ENCODE measurements around the gene EFNA5. TPM values are rescaled to one million over a fixed set of nuclear protein-coding genes. Genes with fewer than 3 reads are reported as not detected.
A peak's percentile ranks its signal among the peaks of the same experiment; 100 is the strongest.

The EFNA5 gene
- total RNA-seq, 1 donor from 2014 or later = 12.6 TPM

GRCh38 chr5:107396351-107396690 is 274.4 kb downstream of the EFNA5 start:
- no peak for DNase-seq (ENCODE audit: low read depth)
- no peak overlapping the region for H3K4me3 ChIP-seq (ENCODE audit: low read depth, low read length)
- H3K27me3 ChIP-seq (ENCODE audit: control insufficient read depth, insufficient read depth, low read length) = no peaks in the 10 kb centered on the region
- H3K36me3 ChIP-seq (ENCODE audit: control insufficient read depth, insufficient read depth, low read length) = no peaks in the 10 kb centered on the region
- TF ChIP-seq, protein P1, sequence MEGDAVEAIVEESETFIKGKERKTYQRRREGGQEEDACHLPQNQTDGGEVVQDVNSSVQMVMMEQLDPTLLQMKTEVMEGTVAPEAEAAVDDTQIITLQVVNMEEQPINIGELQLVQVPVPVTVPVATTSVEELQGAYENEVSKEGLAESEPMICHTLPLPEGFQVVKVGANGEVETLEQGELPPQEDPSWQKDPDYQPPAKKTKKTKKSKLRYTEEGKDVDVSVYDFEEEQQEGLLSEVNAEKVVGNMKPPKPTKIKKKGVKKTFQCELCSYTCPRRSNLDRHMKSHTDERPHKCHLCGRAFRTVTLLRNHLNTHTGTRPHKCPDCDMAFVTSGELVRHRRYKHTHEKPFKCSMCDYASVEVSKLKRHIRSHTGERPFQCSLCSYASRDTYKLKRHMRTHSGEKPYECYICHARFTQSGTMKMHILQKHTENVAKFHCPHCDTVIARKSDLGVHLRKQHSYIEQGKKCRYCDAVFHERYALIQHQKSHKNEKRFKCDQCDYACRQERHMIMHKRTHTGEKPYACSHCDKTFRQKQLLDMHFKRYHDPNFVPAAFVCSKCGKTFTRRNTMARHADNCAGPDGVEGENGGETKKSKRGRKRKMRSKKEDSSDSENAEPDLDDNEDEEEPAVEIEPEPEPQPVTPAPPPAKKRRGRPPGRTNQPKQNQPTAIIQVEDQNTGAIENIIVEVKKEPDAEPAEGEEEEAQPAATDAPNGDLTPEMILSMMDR (IDR thresholded peaks at IDR 0.05; ENCODE audit: insufficient read depth, low read length, poor library complexity, severe bottlenecking) = no peak

GRCh38 chr5:107395632-107396350 is 274.9 kb downstream of the EFNA5 start:
- no peak for DNase-seq (ENCODE audit: low read depth)
- no peak overlapping the region for H3K4me3 ChIP-seq (ENCODE audit: low read depth, low read length)
- no peaks in the 10 kb centered on the region for H3K27me3 ChIP-seq (ENCODE audit: control insufficient read depth, insufficient read depth, low read length)
- H3K36me3 ChIP-seq (ENCODE audit: control insufficient read depth, insufficient read depth, low read length) = no peaks in the 10 kb centered on the region
- TF ChIP-seq, protein P1 (IDR thresholded peaks at IDR 0.05; ENCODE audit: insufficient read depth, low read length, poor library complexity, severe bottlenecking) = no peak

DNA sequence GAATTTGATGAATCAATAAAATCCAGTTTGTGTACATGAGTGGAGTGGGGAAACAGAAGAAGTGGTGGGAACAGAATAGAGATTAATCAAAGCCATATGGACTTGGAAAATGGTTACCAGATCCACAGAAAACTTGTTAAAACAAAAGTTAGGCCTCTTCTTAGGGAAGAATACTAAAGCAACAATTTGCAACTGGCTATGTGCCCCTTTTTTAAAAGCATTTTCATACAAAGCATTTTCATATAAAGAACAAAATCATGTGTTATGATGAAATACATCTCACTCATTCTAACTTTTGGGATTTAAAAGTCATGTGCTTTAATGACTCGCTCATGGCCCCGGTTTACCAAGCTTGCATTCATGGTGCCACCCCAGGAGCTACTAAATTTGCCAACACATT is 276.9 kb downstream of the EFNA5 start:
- TF ChIP-seq, protein P1 (IDR thresholded peaks at IDR 0.05; ENCODE audit: insufficient read depth, low read length, poor library complexity, severe bottlenecking) = no peak
- H3K36me3 ChIP-seq (ENCODE audit: control insufficient read depth, insufficient read depth, low read length) = no peaks in the 10 kb centered on the region
- H3K4me3 ChIP-seq (ENCODE audit: low read depth, low read length) = no peak overlapping the region
- H3K27me3 ChIP-seq (ENCODE audit: control insufficient read depth, insufficient read depth, low read length) = no peaks in the 10 kb centered on the region
- no peak for DNase-seq (ENCODE audit: low read depth)

DNA sequence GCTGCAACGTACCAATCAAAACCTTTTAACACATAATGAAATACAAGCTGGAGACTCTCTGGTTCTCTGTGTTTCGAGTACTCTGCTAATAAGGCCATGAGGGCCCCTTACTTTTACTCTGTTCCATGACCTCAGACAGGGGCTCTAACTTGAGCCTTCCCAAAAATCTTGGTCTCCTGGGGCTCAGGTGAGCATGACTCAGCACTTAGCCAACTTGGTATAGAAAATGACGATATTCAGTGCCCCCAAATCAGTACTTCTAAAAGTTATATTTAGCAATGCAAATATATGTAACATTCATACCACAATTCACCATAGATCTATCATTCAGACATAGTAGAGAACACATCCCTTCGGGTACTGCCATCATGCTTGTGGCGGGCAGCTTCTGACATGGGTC is 278.9 kb downstream of the EFNA5 start:
- Histone ChIP-seq H3K4me3 (ENCODE audit: low read depth, low read length) (no peak overlapping the region), H3K27me3 (ENCODE audit: control insufficient read depth, insufficient read depth, low read length) (no peaks in the 10 kb centered on the region), H3K36me3 (ENCODE audit: control insufficient read depth, insufficient read depth, low read length) (no peaks in the 10 kb centered on the region)
- TF ChIP-seq, protein P1 (IDR thresholded peaks at IDR 0.05; ENCODE audit: insufficient read depth, low read length, poor library complexity, severe bottlenecking) = no peak
- DNase-seq (ENCODE audit: low read depth) = no peak

DNA sequence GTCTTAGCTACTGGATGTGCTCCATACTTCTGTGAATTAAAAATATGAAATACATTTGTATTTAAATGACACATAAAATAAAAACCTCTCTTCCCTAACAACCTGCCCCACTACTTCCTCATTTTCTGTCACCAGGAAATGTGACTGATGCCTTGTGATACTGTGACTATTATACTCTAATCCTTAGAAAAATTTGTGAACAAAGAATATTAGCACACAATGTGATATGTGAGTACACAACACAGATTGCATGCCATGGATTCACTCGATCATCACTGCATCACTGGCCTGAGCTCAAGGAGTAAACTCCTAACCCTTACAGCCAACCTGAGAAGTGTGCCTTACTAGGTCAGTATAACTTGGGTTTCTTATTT is 281.0 kb downstream of the EFNA5 start:
- no peaks in the 10 kb centered on the region for H3K36me3 ChIP-seq (ENCODE audit: control insufficient read depth, insufficient read depth, low read length)
- no peak for DNase-seq (ENCODE audit: low read depth)
- no peaks in the 10 kb centered on the region for H3K27me3 ChIP-seq (ENCODE audit: control insufficient read depth, insufficient read depth, low read length)
- TF ChIP-seq, protein P1 (IDR thresholded peaks at IDR 0.05; ENCODE audit: insufficient read depth, low read length, poor library complexity, severe bottlenecking) = no peak
- H3K4me3 ChIP-seq (ENCODE audit: low read depth, low read length) = no peak overlapping the region

- Histone ChIP-seq H3K4me3 (ENCODE audit: low read depth, low read length) (no peak overlapping the region), H3K36me3 (ENCODE audit: control insufficient read depth, insufficient read depth, low read length) (no peaks in the 10 kb centered on the region), H3K27me3 (ENCODE audit: control insufficient read depth, insufficient read depth, low read length) (no peaks in the 10 kb centered on the region)
- DNase-seq (ENCODE audit: low read depth) = no peak
- TF ChIP-seq, protein P1 (IDR thresholded peaks at IDR 0.05; ENCODE audit: insufficient read depth, low read length, poor library complexity, severe bottlenecking) = peak; percentile 4
Observed at GRCh38 chr5:107389130-107389774, 281.5 kb downstream of the EFNA5 start.
